PC-9 (cell line): ENCODE data around the gene ZNF571. TPM values are rescaled to one million over a fixed set of nuclear protein-coding genes. Genes with fewer than 3 reads are reported as not detected.
A peak's percentile ranks its signal among the peaks of the same experiment; 100 is the strongest.

Experiments used
- BruUV-seq: library from RNA; stranded (reverse); fragments of 400-500 nt; replicated peaks from 2 replicates; lab custom pipeline; 2021; lab: Mats Ljungman, UMichigan
- CTCF ChIA-PET: fragments of 300-600 bp; sonication (Branson Sonifier 250); formaldehyde crosslinking; loops from one replicate; lab custom pipeline; 2022; ENCODE audit warnings: antibody characterized with exemption; lab: Charles Lee
- POLR2A ChIA-PET: fragments of 300-600 bp; sonication (Branson Sonifier 250); formaldehyde crosslinking; loops from one replicate; lab custom pipeline; 2022; ENCODE audit warnings: antibody characterized with exemption; ENCODE audit not compliant: unreplicated experiment; lab: Charles Lee
- DNase-seq, 2 experiments: peaks; one replicate each; pipeline versions ENCODE4 v3.0.0 to v3.0.0-alpha.2; 2015 to 2022; ENCODE audit warnings: mixed read lengths in 1 of 2
- H2AFZ ChIP-seq: fragments of 200-600 bp; sonication (generic); 2 replicates; pipeline ENCODE4 v1.8.1; 2017; ENCODE audit warnings: antibody characterized with exemption
- H3F3A ChIP-seq: fragments of 200-600 bp; sonication (generic); 2 replicates; pipeline ENCODE4 v1.8.1; 2017; ENCODE audit warnings: antibody characterized with exemption, mild to moderate bottlenecking, low read depth; ENCODE audit not compliant: insufficient read depth
- H3K27ac ChIP-seq: fragments of 200-600 bp; sonication (generic); 2 replicates; pipeline ENCODE4 v1.6.1; 2016; ENCODE audit warnings: mixed run types
- H3K27me3 ChIP-seq: fragments of 200-600 bp; sonication (generic); 2 replicates; pipeline ENCODE4 v1.6.1; 2016; ENCODE audit warnings: low read depth, mixed run types; ENCODE audit not compliant: insufficient read depth
- H3K36me3 ChIP-seq: fragments of 200-600 bp; sonication (generic); 2 replicates; pipeline ENCODE4 v1.6.1; 2016; ENCODE audit warnings: low read depth, mixed run types
- H3K4me1 ChIP-seq: fragments of 200-600 bp; sonication (generic); replicated peaks from 2 replicates; pipeline ENCODE4 v1.6.1; 2016; ENCODE audit warnings: mixed run types; ENCODE audit not compliant: insufficient read depth
- H3K4me2 ChIP-seq: fragments of 200-600 bp; sonication (generic); 2 replicates; pipeline ENCODE4 v1.6.1; 2017; ENCODE audit warnings: mixed run types
- H3K4me3 ChIP-seq: fragments of 200-600 bp; sonication (generic); 2 replicates; pipeline ENCODE4 v1.6.1; 2016; ENCODE audit warnings: mixed run types
- H3K79me2 ChIP-seq: fragments of 200-600 bp; sonication (generic); 2 replicates; pipeline ENCODE4 v1.6.1; 2017; ENCODE audit warnings: low read depth, mixed run types
- H3K9me2 ChIP-seq: fragments of 200-600 bp; sonication (generic); 2 replicates; pipeline ENCODE4 v1.8.1; 2017; ENCODE audit warnings: mild to moderate bottlenecking; ENCODE audit not compliant: insufficient read depth
- H3K9me3 ChIP-seq: fragments of 200-600 bp; sonication (generic); 2 replicates; pipeline ENCODE4 v1.8.1; 2016; ENCODE audit warnings: low read depth; ENCODE audit not compliant: insufficient read depth
- H4K20me1 ChIP-seq: fragments of 200-600 bp; sonication (generic); 2 replicates; pipeline ENCODE4 v1.8.1; 2017; ENCODE audit not compliant: insufficient read depth
- EZH2 ChIP-seq: fragments of 200-600 bp; sonication (generic); IDR thresholded peaks from 2 replicates; pipeline ENCODE4 v1.8.0; 2017; ENCODE audit warnings: antibody characterized with exemption, low read depth
- intact Hi-C: fragments of 100-400 bp; cut with micrococcal nuclease; formaldehyde crosslinking; loops from one replicate; pipeline ENCODE4 v1.10.0; 2022; ENCODE audit not compliant: unreplicated experiment
- total RNA-seq: library from RNA; stranded (reverse); gene quantifications from 2 replicates; pipeline ENCODE4 v1.2.3, GENCODE V29; 2021
- TF ChIP-seq, protein P1 (sequence below): fragments of 200-600 bp; sonication (generic); conservative IDR thresholded peaks from 2 replicates; pipeline ENCODE4 v1.6.1; 2017; ENCODE audit warnings: mixed run types, antibody characterized with exemption, mild to moderate bottlenecking, moderate library complexity

ZNF571 gene
- total RNA-seq, 1 experiment from 2014 or later = 2.1 TPM

- Histone ChIP-seq H3K4me1 (no peaks in the 10 kb centered on the region), H3K4me3 (no peak overlapping the region), H3K79me2 (no peaks in the 10 kb centered on the region), H3K4me2 (no peak overlapping the region), H3F3A (no peaks in the 10 kb centered on the region), H2AFZ (no peak overlapping the region), H3K9me2 (no peaks in the 10 kb centered on the region), H3K9me3 (peaks cover 77% of the 10 kb centered on the region), H3K27ac (no peak overlapping the region), H3K27me3 (no peaks in the 10 kb centered on the region), H3K36me3 (0 out of 2 replicates have a peak, but pooled peaks cover 8% of the 10 kb centered on the region), H4K20me1 (no peaks in the 10 kb centered on the region)
- POLR2A ChIA-PET = no interaction called here
- CTCF ChIA-PET = no interaction called here
- no peak for DNase-seq
- BruUV-seq = no TSS peak
- intact Hi-C loops = no loop called here
- TF ChIP-seq, protein P1, sequence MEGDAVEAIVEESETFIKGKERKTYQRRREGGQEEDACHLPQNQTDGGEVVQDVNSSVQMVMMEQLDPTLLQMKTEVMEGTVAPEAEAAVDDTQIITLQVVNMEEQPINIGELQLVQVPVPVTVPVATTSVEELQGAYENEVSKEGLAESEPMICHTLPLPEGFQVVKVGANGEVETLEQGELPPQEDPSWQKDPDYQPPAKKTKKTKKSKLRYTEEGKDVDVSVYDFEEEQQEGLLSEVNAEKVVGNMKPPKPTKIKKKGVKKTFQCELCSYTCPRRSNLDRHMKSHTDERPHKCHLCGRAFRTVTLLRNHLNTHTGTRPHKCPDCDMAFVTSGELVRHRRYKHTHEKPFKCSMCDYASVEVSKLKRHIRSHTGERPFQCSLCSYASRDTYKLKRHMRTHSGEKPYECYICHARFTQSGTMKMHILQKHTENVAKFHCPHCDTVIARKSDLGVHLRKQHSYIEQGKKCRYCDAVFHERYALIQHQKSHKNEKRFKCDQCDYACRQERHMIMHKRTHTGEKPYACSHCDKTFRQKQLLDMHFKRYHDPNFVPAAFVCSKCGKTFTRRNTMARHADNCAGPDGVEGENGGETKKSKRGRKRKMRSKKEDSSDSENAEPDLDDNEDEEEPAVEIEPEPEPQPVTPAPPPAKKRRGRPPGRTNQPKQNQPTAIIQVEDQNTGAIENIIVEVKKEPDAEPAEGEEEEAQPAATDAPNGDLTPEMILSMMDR = no peak
Observed at GRCh38 chr19:37563518-37563917, 31.1 kb downstream of the ZNF571 start.

DNA sequence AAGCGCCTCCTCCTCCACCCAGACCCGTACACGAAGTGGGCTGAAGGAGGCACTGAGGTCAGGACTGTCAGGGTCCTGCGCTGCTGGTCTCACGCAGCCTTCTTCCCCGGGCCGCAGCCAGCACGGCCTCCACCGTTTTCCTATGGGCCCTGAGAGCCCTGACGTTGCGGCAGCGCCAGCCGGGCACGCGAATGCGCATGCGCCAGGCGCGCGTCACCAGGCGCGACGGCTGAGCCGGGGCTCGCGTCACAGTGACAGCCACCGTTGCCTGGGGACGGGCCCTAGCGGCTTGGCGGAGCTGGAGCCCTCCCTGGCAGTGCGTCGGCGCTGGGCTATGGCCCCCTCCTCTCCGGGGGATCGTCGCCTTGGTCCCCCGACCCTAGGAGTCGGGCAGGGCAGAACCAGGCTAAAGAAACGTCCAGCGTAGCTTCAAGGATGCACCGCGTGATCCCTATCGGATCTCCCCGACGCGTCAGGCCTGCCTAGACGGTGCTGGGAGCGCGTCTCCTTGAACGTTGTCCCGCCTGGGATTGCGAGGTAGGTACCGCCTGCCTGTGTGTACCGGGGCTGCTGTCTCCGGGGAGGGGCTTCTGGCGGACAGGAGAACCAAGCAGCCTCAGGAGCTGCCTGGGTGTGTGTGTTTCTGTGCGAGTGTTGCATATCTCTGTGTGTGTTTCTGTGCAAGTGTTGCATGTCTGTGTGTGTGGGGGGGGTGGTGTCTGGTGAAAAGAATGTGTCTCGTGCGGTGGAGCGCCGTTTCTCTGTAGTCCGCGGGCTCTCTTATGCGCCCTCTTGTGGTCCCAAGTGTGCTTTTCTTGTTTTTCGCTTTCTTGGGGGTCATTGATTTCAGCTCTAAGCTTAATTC is 43.2 kb downstream of the ZNF571 start:
- DNase-seq = no peak
- H4K20me1 ChIP-seq = no peaks in the 10 kb centered on the region
- H3K4me3 ChIP-seq = no peak overlapping the region
- peaks cover 12% of the 10 kb centered on the region for H3K9me3 ChIP-seq
- intact Hi-C loops = no loop called here
- no peaks in the 10 kb centered on the region for H3K79me2 ChIP-seq
- H2AFZ ChIP-seq = no peak overlapping the region
- H3K4me2 ChIP-seq = no peak overlapping the region
- TF ChIP-seq, protein P1 = peak; percentile 20; the same call in 1 of the 2 replicates
- TF ChIP-seq EZH2 = no peak
- no peak overlapping the region for H3K27ac ChIP-seq
- H3K36me3 ChIP-seq = no peaks in the 10 kb centered on the region
- no peaks in the 10 kb centered on the region for H3K9me2 ChIP-seq
- no TSS peak for BruUV-seq
- ChIA-PET CTCF (no interaction called here), POLR2A (no interaction called here)
- H3K27me3 ChIP-seq = no peaks in the 10 kb centered on the region
- no peaks in the 10 kb centered on the region for H3K4me1 ChIP-seq
- H3F3A ChIP-seq = no peaks in the 10 kb centered on the region

DNA sequence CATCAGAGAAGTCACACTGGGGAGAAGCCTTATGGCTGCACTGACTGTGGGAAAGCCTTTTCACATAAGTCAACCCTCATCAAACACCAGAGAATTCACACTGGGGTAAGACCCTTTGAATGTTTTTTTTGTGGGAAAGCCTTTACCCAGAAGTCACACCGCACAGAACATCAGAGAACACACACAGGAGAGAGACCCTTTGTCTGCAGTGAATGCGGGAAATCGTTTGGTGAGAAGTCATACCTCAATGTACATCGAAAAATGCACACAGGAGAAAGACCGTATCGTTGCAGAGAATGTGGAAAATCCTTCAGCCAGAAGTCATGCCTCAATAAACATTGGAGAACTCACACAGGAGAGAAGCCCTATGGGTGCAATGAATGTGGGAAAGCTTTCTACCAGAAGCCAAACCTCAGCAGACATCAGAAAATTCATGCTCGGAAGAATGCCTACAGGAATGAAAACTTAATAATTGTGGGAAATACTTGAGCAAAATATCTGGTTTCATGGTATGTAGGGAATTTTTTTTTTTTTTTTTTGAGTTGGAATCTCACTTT is 57.1 kb downstream of the ZNF571 start:
- H3K9me2 ChIP-seq = no peaks in the 10 kb centered on the region
- no peak overlapping the region for H3K4me3 ChIP-seq
- H3K36me3 ChIP-seq = peaks cover 12% of the 10 kb centered on the region; the same call in 1 of the 2 replicates
- H4K20me1 ChIP-seq = no peaks in the 10 kb centered on the region
- no TSS peak for BruUV-seq
- DNase-seq = no peak
- no peak overlapping the region for H2AFZ ChIP-seq
- TF ChIP-seq EZH2 = no peak
- TF ChIP-seq, protein P1 = no peak
- H3K27me3 ChIP-seq = no peaks in the 10 kb centered on the region
- no peaks in the 10 kb centered on the region for H3K4me1 ChIP-seq
- intact Hi-C loops = no loop called here
- ChIA-PET CTCF (no interaction called here), POLR2A (no interaction called here)
- no peak overlapping the region for H3K4me2 ChIP-seq
- H3K79me2 ChIP-seq = no peaks in the 10 kb centered on the region
- peaks cover 35% of the 10 kb centered on the region for H3K9me3 ChIP-seq
- H3K27ac ChIP-seq = no peak overlapping the region
- no peaks in the 10 kb centered on the region for H3F3A ChIP-seq
